Activated CD4-positive, alpha-beta T cell treated with anti-CD3 and anti-CD28 coated beads, Interleukin-2, amount 10 ng/mL, durations not matched to agents 24 days and 14 days (primary cell): ENCODE results near the gene ZKSCAN1. TPM values are rescaled to one million over a fixed set of nuclear protein-coding genes. Genes with fewer than 3 reads are reported as not detected.

Experiments
- DNase-seq: peaks from one replicate; pipeline ENCODE4 v3.0.0; 2022
- H3K27ac Mint-ChIP-seq: one replicate; pipeline ENCODE4 v1.8.0; 2022; ENCODE audit warnings: mild to moderate bottlenecking, mixed read lengths
- H3K27me3 Mint-ChIP-seq: one replicate; pipeline ENCODE4 v1.8.0; 2022; ENCODE audit warnings: mixed read lengths
- H3K36me3 Mint-ChIP-seq: one replicate; pipeline ENCODE4 v1.8.0; 2022; ENCODE audit warnings: low read depth, mild to moderate bottlenecking, mixed read lengths
- H3K4me1 Mint-ChIP-seq: one replicate; pipeline ENCODE4 v1.8.0; 2021; ENCODE audit warnings: mixed read lengths
- H3K4me3 Mint-ChIP-seq: one replicate; pipeline ENCODE4 v1.8.0; 2022; ENCODE audit warnings: mild to moderate bottlenecking, moderate library complexity, mixed read lengths
- H3K9me3 Mint-ChIP-seq: one replicate; pipeline ENCODE4 v1.8.0; 2021; ENCODE audit warnings: mixed read lengths
- intact Hi-C: fragments of 100-400 bp; cut with micrococcal nuclease; formaldehyde crosslinking; loops from one replicate; pipeline ENCODE4 v1.15.1; 2023
- total RNA-seq: library from RNA; stranded (reverse); gene quantifications from 2 replicates; pipeline ENCODE4 v1.2.3, GENCODE V29; 2022

Gene ZKSCAN1
- total RNA-seq, 1 donor from 2014 or later = 54.8 TPM

- Mint-ChIP-seq H3K27ac (no peak overlapping the region), H3K36me3 (peaks cover 56% of the 10 kb centered on the region), H3K9me3 (peaks cover 3% of the 10 kb centered on the region), H3K4me3 (no peak overlapping the region), H3K27me3 (no peaks in the 10 kb centered on the region), H3K4me1 (no peaks in the 10 kb centered on the region)
- intact Hi-C loops = no loop called here
- DNase-seq = no peak
These were observed 48.0 kb downstream of the ZKSCAN1 start for GRCh38 chr7:100063376-100063775.

DNA sequence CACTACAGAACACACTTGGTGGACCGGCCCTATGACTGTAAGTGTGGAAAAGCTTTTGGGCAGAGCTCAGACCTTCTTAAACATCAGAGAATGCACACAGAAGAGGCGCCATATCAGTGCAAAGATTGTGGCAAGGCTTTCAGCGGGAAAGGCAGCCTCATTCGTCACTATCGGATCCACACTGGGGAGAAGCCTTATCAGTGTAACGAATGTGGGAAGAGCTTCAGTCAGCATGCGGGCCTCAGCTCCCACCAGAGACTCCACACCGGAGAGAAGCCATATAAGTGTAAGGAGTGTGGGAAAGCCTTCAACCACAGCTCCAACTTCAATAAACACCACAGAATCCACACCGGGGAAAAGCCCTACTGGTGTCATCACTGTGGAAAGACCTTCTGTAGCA, 48.8 kb downstream of the ZKSCAN1 start:
- intact Hi-C loops = no loop called here
- Mint-ChIP-seq H3K4me1 (no peaks in the 10 kb centered on the region), H3K36me3 (peaks cover 52% of the 10 kb centered on the region), H3K4me3 (no peak overlapping the region), H3K27me3 (no peaks in the 10 kb centered on the region), H3K9me3 (peaks cover 3% of the 10 kb centered on the region), H3K27ac (no peak overlapping the region)
- DNase-seq = no peak

GRCh38 chr7:100065452-100066186, 50.2 kb downstream of the ZKSCAN1 start:
- intact Hi-C loops = no loop called here
- no peak for DNase-seq

DNA sequence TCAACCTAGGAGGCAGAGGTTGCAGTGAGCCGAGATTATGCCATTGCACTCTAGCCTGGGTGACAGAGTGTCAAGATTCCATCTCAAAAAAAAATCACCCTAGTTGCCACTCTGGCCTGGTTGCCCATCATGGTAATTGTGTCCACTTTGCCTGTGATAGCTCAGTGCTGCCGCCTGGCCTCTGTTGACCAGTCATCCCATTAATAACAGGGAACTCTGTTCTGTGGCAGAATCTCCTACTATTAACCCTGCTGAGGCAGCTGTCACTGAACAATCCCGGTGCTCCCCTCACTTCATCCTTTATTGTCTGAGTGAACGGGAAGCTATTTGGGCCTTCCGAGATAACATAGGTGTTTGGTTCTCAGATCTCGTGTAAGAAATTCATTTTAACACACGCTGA, 51.6 kb downstream of the ZKSCAN1 start:
- DNase-seq = no peak
- Mint-ChIP-seq H3K4me1 (no peaks in the 10 kb centered on the region), H3K4me3 (no peak overlapping the region), H3K27me3 (no peaks in the 10 kb centered on the region), H3K27ac (no peak overlapping the region), H3K9me3 (peaks cover 11% of the 10 kb centered on the region), H3K36me3 (peaks cover 64% of the 10 kb centered on the region)
- intact Hi-C loops = no loop called here

More at GRCh38 chr7:100065452-100066186, 50.2 kb downstream of the ZKSCAN1 start:
- Mint-ChIP-seq H3K4me1 (no peaks in the 10 kb centered on the region), H3K27ac (no peak overlapping the region), H3K9me3 (peaks cover 3% of the 10 kb centered on the region), H3K27me3 (no peaks in the 10 kb centered on the region), H3K36me3 (peaks cover 59% of the 10 kb centered on the region), H3K4me3 (no peak overlapping the region)

DNA sequence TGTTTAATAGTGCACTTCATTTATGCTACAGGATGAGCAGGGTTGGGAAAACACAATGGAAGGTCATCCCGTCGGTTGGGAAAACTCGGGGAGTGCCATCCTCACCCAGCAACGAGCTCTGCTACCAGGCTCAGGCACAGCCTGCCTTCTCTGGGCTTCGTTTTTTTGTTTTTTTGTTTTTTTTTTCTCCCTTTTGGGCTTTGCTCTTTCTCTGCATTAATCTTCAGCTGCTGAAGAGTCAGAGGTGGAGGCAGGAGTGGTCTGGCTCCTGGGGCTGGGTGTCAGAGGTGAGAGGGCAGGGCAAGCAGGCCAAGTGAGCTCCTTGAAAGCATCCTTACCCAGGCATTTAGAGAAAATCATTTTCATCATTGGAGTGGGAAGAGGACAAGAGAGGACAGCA, 54.6 kb downstream of the ZKSCAN1 start:
- Mint-ChIP-seq H3K9me3 (peaks cover 22% of the 10 kb centered on the region), H3K27me3 (no peaks in the 10 kb centered on the region), H3K4me3 (no peak overlapping the region), H3K27ac (no peak overlapping the region), H3K4me1 (no peaks in the 10 kb centered on the region), H3K36me3 (peaks cover 78% of the 10 kb centered on the region)
- DNase-seq = no peak
- intact Hi-C loops = no loop called here

- no peaks in the 10 kb centered on the region for H3K27me3 Mint-ChIP-seq
- H3K27ac Mint-ChIP-seq = no peak overlapping the region
- peaks cover 82% of the 10 kb centered on the region for H3K36me3 Mint-ChIP-seq
- no peak for DNase-seq
- intact Hi-C loops = no loop called here
- peaks cover 28% of the 10 kb centered on the region for H3K9me3 Mint-ChIP-seq
- no peak overlapping the region for H3K4me3 Mint-ChIP-seq
- no peaks in the 10 kb centered on the region for H3K4me1 Mint-ChIP-seq
These were observed 55.8 kb downstream of the ZKSCAN1 start for GRCh38 chr7:100071018-100071723.

DNA sequence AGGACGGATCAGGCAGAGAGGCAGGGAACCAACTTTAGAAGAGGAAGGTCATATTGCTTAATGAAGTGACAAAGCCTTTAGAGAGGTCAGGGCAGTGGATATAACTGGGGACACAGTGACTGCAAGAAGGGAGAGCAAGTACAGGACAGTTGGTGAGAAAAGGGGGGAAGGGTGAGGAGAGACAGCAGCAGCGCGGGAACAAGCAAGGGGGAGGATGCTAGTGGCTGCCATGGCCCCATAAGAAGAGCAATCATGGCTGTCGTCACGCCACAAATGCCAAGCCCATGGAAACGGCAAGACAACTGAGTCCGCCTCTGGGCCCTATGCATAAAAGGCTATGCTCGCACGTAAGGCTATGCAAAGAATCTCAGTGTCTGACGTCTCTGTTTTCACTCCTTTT, 57.1 kb downstream of the ZKSCAN1 start:
- Mint-ChIP-seq H3K36me3 (peaks cover 86% of the 10 kb centered on the region), H3K4me3 (no peak overlapping the region), H3K27ac (no peak overlapping the region), H3K27me3 (no peaks in the 10 kb centered on the region), H3K9me3 (peaks cover 28% of the 10 kb centered on the region), H3K4me1 (no peaks in the 10 kb centered on the region)
- no peak for DNase-seq
- intact Hi-C loops = no loop called here

DNA sequence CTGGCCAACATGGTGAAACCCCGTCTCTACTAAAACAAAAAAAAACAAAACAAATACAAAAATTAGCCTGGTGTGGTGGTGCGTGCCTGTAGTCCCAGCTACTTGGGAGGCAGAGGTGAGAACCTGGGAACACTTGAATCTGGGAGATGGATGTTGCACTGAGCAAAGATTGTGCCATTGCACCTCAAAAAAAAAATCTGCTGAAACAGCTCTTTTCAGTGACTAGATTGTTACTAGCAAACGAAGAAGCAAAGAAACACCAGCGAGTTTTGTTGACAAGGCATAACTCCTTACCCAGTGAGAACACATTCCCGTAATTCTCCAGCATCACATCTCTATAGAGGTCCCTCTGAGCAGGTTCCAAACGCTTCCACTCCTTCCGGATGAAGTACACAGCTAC, 59.4 kb downstream of the ZKSCAN1 start:
- Mint-ChIP-seq H3K9me3 (peaks cover 25% of the 10 kb centered on the region), H3K27ac (no peak overlapping the region), H3K36me3 (peaks cover 84% of the 10 kb centered on the region), H3K4me3 (no peak overlapping the region), H3K4me1 (peaks cover 5% of the 10 kb centered on the region), H3K27me3 (no peaks in the 10 kb centered on the region)
- intact Hi-C loops = no loop called here
- DNase-seq = no peak

DNA sequence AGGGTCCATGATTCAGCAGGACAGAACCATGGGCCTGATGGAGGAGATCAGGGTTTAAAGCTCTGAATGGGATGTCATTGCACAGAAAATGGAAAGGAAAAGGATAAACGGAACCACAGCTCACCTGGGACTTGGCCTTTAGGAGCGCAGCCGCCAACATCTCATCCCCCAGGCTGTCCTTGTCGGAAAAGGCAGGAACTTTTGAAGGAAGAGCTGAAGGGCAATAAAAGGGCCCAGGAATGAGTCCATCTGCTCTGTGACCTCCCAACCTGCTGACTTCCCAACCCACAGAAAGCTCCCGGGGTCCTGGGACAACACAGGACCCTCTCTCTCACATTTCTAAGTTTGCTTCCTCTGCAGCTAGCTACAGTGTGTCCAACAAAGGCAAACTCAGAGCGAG, 60.0 kb downstream of the ZKSCAN1 start:
- no peak overlapping the region for H3K27ac Mint-ChIP-seq
- H3K27me3 Mint-ChIP-seq = no peaks in the 10 kb centered on the region
- DNase-seq = no peak
- peaks cover 25% of the 10 kb centered on the region for H3K9me3 Mint-ChIP-seq
- H3K4me3 Mint-ChIP-seq = no peak overlapping the region
- intact Hi-C loops = no loop called here
- peaks cover 10% of the 10 kb centered on the region for H3K4me1 Mint-ChIP-seq
- peaks cover 83% of the 10 kb centered on the region for H3K36me3 Mint-ChIP-seq

GRCh38 chr7:100077205-100077604, 61.8 kb downstream of the ZKSCAN1 start:
- H3K4me1 Mint-ChIP-seq = peaks cover 15% of the 10 kb centered on the region
- peaks cover 73% of the 10 kb centered on the region for H3K36me3 Mint-ChIP-seq
- H3K4me3 Mint-ChIP-seq = no peak overlapping the region

GRCh38 chr7:100079024-100079560, 63.7 kb downstream of the ZKSCAN1 start:
- Mint-ChIP-seq H3K36me3 (peaks cover 54% of the 10 kb centered on the region), H3K27ac (no peak overlapping the region), H3K27me3 (peaks cover 3% of the 10 kb centered on the region), H3K4me1 (peaks cover 23% of the 10 kb centered on the region), H3K9me3 (peaks cover 11% of the 10 kb centered on the region), H3K4me3 (peak overlapping the region; percentile 14)
- intact Hi-C loops = no loop called here
- no peak for DNase-seq

More at GRCh38 chr7:100077205-100077604, 61.8 kb downstream of the ZKSCAN1 start:
- intact Hi-C loops = no loop called here
- no peak overlapping the region for H3K27ac Mint-ChIP-seq
- no peak for DNase-seq
- H3K9me3 Mint-ChIP-seq = peaks cover 14% of the 10 kb centered on the region
- H3K27me3 Mint-ChIP-seq = no peaks in the 10 kb centered on the region

GRCh38 chr7:100080907-100081534, 65.6 kb downstream of the ZKSCAN1 start:
- peak overlapping the region; percentile 75 for H3K27ac Mint-ChIP-seq

DNA sequence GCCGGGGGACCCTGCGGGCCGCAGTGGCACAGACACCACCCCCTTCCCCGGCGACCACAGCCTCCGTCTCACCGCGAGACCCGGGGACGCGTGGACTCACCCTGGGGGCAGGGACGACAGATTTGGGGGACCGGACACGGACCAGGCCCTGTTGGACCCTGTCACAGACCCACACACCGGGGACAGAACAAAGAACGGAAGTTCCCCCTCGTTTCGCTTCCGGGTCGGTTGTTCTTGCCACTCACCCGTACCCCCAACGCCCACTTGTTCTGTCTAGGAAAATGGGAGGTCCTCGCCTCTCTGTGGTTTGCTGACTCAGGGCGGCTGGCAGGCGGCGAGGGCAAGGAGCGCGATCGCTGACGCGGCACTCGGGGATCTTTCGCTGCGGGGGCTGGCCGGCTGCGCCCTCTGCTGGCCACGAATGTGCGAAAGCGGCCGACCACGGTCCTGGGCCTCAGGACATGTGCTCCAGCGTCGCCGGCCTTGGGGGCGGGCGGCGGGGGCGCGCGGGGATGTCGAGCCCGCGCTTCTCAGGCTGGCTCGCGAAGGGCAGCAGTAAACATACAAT, 66.2 kb downstream of the ZKSCAN1 start, which contains the start of gene ZNF3:
TSS of gene ZNF3 (minus strand) at position 189 of the 568 bp plus-strand sequence. CDS start 4,366 bp downstream, outside the sequence.
- DNase-seq = peak; percentile 99
- peaks cover 23% of the 10 kb centered on the region for H3K4me1 Mint-ChIP-seq
- H3K4me3 Mint-ChIP-seq = peak within 1 kb of the TSS; percentile 93

More at GRCh38 chr7:100080907-100081534, 65.6 kb downstream of the ZKSCAN1 start:
- H3K4me3 Mint-ChIP-seq = peak overlapping the region; percentile 93
- H3K36me3 Mint-ChIP-seq = peaks cover 34% of the 10 kb centered on the region
- H3K9me3 Mint-ChIP-seq = peaks cover 2% of the 10 kb centered on the region
- peaks cover 23% of the 10 kb centered on the region for H3K4me1 Mint-ChIP-seq
- peaks cover 10% of the 10 kb centered on the region for H3K27me3 Mint-ChIP-seq
- DNase-seq = no peak
- intact Hi-C loops = loop anchor here (1.0 to 10.0 kb wide), 8 partner anchors 8 to 939 kb away; partner anchors contain the start of genes AP4M1, FAM200A, MCM7 and SMURF1

More for the DNA sequence above, 66.2 kb downstream of the ZKSCAN1 start, which contains the start of gene ZNF3:
- Mint-ChIP-seq H3K27ac (peak within 1 kb of the TSS; percentile 91), H3K9me3 (no peaks in the 10 kb centered on the region), H3K36me3 (peaks cover 28% of the 10 kb centered on the region), H3K27me3 (peaks cover 10% of the 10 kb centered on the region)
- intact Hi-C loops = loop anchor here (1.0 to 10.0 kb wide), 9 partner anchors 8 to 939 kb away; partner anchors contain the start of genes AP4M1, CNPY4, FAM200A and MCM7
